Measurements from ENCODE around the gene PROCR. TPM values are rescaled to one million over a fixed set of nuclear protein-coding genes. Genes with fewer than 3 reads are reported as not detected.

Gene PROCR
- total RNA-seq, 2 experiments from 2014 or later: not detected

DNA sequence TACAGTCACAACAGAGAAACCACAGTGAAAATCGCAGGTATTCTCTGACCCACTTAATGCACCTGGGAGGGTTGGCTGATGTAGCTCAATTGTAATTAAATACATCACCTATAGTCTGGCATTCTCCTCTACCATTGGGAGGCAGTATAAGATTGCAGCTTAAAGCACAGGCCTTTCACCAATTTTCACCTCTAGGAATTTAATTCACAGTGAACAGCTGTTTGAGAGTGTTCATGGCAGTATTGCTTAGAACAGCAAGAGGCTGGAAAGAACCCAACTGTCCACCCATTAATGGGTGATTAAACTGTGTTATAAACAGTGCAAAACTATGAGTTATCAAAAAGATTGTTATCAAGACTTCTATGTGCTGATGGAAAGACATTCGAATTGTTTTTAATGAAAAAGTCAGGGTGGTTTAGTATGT is 26.7 kb upstream of the PROCR start:
- DNase-seq (ENCODE audit: low spot score): peak; percentile 81
- no peaks in the 10 kb centered on the region for H3K9me2 ChIP-seq (ENCODE audit: insufficient read depth, low read length)
- H3K9me3 ChIP-seq (ENCODE audit: low read length): no peaks in the 10 kb centered on the region
- peaks cover 26% of the 10 kb centered on the region for H3K36me3 ChIP-seq (ENCODE audit: insufficient read depth, low read length)
- ChIA-PET POLR2A (interaction anchor here (0.5 to 1.0 kb wide), 2 partner anchors 268 to 296 kb away, joined by 3 read pairs; no protein-coding TSS in a partner anchor), CTCF (ENCODE audit: unreplicated experiment) (interaction anchor here (0.6 to 1.5 kb wide), 3 partner anchors 20 to 159 kb away, joined by 3 to 8 read pairs (median 4); no protein-coding TSS in a partner anchor)
- no TSS peak for BruUV-seq (replicated peaks)
- H3K4me3 ChIP-seq (ENCODE audit: low read depth, low read length, poor library complexity, severe bottlenecking): no peak overlapping the region
- H3K27ac ChIP-seq (ENCODE audit: low read depth, low read length, poor library complexity, severe bottlenecking): no peak overlapping the region
- no peak for TF ChIP-seq EZH2phosphoT487 (IDR thresholded peaks at IDR 0.05; ENCODE audit: borderline replicate concordance, low read depth, low read length)
- TF ChIP-seq, protein P1, sequence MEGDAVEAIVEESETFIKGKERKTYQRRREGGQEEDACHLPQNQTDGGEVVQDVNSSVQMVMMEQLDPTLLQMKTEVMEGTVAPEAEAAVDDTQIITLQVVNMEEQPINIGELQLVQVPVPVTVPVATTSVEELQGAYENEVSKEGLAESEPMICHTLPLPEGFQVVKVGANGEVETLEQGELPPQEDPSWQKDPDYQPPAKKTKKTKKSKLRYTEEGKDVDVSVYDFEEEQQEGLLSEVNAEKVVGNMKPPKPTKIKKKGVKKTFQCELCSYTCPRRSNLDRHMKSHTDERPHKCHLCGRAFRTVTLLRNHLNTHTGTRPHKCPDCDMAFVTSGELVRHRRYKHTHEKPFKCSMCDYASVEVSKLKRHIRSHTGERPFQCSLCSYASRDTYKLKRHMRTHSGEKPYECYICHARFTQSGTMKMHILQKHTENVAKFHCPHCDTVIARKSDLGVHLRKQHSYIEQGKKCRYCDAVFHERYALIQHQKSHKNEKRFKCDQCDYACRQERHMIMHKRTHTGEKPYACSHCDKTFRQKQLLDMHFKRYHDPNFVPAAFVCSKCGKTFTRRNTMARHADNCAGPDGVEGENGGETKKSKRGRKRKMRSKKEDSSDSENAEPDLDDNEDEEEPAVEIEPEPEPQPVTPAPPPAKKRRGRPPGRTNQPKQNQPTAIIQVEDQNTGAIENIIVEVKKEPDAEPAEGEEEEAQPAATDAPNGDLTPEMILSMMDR (conservative IDR thresholded peaks at IDR 0.05; ENCODE audit: low read length): peak; percentile 95
- H3K4me2 ChIP-seq (ENCODE audit: low read length): 0 out of 2 replicates have a peak overlapping the region, but pooled peaks have one; percentile 1
- peaks cover 23% of the 10 kb centered on the region for H3K4me1 ChIP-seq (ENCODE audit: insufficient read depth, low read length, poor library complexity, severe bottlenecking)
- no peak overlapping the region for H2AFZ ChIP-seq (ENCODE audit: low read length)
- no peaks in the 10 kb centered on the region for H4K20me1 ChIP-seq (ENCODE audit: insufficient read depth, low read length)
- H3K79me2 ChIP-seq (ENCODE audit: insufficient read depth, low read depth, low read length): peaks cover 7% of the 10 kb centered on the region; the same call in 1 of the 2 replicates
- intact Hi-C loops (cut with micrococcal nuclease; ENCODE audit: unreplicated experiment): loop anchor here (1.0 to 10.0 kb wide), 4 partner anchors 49 to 270 kb away; partner anchors contain the start of gene UQCC1

DNA sequence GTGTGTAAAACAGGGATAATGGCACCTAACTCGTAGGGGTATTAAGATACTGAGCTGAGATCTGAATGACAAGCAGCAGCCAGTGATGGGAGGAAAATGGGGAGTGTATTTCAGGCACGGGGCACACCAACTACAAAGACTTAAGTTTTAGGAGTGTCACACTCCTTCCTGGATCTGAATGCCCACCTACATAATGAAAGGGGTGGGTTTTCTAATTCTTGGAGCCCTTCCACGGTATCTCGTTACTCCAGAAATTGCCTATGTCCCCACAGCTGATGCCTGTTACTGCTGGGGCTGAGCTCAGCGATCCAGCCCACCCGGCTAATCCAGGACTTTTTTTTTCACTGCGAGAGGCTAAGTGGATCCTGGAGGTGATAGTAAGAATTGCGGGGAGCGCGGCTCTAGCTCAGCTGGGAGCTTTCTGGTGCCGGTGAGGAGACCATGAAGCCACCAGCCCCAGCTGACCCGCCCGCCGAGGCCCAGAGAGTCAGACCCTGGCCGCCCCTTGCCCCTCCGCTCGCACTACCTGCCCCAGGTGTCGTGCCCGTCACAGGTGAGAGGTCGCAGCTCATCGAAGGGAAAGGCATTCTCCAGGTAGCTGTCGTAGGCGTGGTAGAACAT is 25.5 kb upstream of the PROCR start:
- Histone ChIP-seq H3K4me2 (ENCODE audit: low read length) (peak overlapping the region; percentile 86), H2AFZ (ENCODE audit: low read length) (peak overlapping the region; percentile 96), H4K20me1 (ENCODE audit: insufficient read depth, low read length) (no peaks in the 10 kb centered on the region), H3K79me2 (ENCODE audit: insufficient read depth, low read depth, low read length) (peaks cover 7% of the 10 kb centered on the region; the same call in 1 of the 2 replicates), H3K9me3 (ENCODE audit: low read length) (no peaks in the 10 kb centered on the region), H3K4me1 (ENCODE audit: insufficient read depth, low read length, poor library complexity, severe bottlenecking) (peaks cover 23% of the 10 kb centered on the region), H3K4me3 (ENCODE audit: low read depth, low read length, poor library complexity, severe bottlenecking) (peak overlapping the region; percentile 74), H3K9me2 (ENCODE audit: insufficient read depth, low read length) (no peaks in the 10 kb centered on the region), H3K27ac (ENCODE audit: low read depth, low read length, poor library complexity, severe bottlenecking) (no peak overlapping the region), H3K36me3 (ENCODE audit: insufficient read depth, low read length) (peaks cover 16% of the 10 kb centered on the region)
- BruUV-seq (replicated peaks): TSS peak; percentile 59
- peak; percentile 14 for DNase-seq (ENCODE audit: low spot score)
- CTCF ChIA-PET (ENCODE audit: unreplicated experiment): interaction anchor here (0.5 to 1.0 kb wide), 3 partner anchors 22 to 54 kb away, joined by 3 to 4 read pairs (median 4); partner anchors contain the start of gene TRPC4AP
- intact Hi-C loops (cut with micrococcal nuclease; ENCODE audit: unreplicated experiment): loop anchor here (2.0 to 10.0 kb wide), 2 partner anchors 268 to 312 kb away; partner anchors contain the start of gene UQCC1
- POLR2A ChIA-PET: interaction anchor here (0.6 to 1.7 kb wide), 10 partner anchors 8 to 1480 kb away, joined by 3 to 7 read pairs (median 3); partner anchors contain the start of genes ACTL10, DYNLRB1 and TRPC4AP
- TF ChIP-seq, protein P1 (conservative IDR thresholded peaks at IDR 0.05; ENCODE audit: low read length): no peak
- TF ChIP-seq EZH2phosphoT487 (IDR thresholded peaks at IDR 0.05; ENCODE audit: borderline replicate concordance, low read depth, low read length): no peak
